ENCODE measurements around the gene CAMK4.

DNA sequence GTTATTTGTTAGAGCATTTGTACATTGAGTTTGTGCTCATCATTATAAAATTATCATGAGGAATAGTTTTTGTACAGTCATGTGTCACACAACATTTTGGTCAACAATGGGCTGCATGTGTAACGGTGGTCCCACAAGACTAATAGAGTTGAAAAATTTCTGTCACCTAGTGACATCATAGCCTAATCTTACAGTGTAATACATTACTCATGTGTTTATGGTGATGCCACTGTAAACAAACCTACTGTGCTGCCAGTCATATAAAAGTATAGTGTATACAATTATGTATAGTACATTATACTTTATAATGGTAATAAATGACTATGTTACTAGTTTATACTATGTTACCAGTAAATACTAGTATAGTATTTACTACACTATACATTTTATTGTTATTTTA, 3.0 kb upstream of the CAMK4 start:
- TF ChIP-seq, protein P1, sequence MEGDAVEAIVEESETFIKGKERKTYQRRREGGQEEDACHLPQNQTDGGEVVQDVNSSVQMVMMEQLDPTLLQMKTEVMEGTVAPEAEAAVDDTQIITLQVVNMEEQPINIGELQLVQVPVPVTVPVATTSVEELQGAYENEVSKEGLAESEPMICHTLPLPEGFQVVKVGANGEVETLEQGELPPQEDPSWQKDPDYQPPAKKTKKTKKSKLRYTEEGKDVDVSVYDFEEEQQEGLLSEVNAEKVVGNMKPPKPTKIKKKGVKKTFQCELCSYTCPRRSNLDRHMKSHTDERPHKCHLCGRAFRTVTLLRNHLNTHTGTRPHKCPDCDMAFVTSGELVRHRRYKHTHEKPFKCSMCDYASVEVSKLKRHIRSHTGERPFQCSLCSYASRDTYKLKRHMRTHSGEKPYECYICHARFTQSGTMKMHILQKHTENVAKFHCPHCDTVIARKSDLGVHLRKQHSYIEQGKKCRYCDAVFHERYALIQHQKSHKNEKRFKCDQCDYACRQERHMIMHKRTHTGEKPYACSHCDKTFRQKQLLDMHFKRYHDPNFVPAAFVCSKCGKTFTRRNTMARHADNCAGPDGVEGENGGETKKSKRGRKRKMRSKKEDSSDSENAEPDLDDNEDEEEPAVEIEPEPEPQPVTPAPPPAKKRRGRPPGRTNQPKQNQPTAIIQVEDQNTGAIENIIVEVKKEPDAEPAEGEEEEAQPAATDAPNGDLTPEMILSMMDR (IDR thresholded peaks at IDR 0.05; ENCODE audit: insufficient read depth, low read depth, low read length), result no peak
- TF ChIP-seq EZH2 (IDR thresholded peaks at IDR 0.05; ENCODE audit: insufficient read depth, low read length), result no peak
